D721Med (cell line): ENCODE data around the gene INTS6.

Experiments used
- DNase-seq: peaks from one replicate; pipeline ENCODE4 v3.0.0; 2011; ENCODE audit warnings: low spot score; ENCODE audit not compliant: insufficient read length
- FAIRE-seq: peaks from 2 replicates; lab custom pipeline; 2011; peaks lifted over from hg19 to GRCh38; lab: Jason Lieb, UNC
- CTCF ChIP-seq: IDR thresholded peaks from 2 replicates; pipeline ENCODE4 v1.5.1; 2012; ENCODE audit warnings: mild to moderate bottlenecking, control low read depth; ENCODE audit not compliant: insufficient read depth; ENCODE audit errors: missing control alignments

INTS6 gene

GRCh38 chr13:51321836-51322235, 131.0 kb downstream of the INTS6 start:
- FAIRE-seq (no peak), DNase-seq (no peak)
- TF ChIP-seq CTCF = no peak

GRCh38 chr13:51318876-51319275, 134.0 kb downstream of the INTS6 start:
- DNase-seq = no peak
- TF ChIP-seq CTCF = no peak
- no peak for FAIRE-seq

DNA sequence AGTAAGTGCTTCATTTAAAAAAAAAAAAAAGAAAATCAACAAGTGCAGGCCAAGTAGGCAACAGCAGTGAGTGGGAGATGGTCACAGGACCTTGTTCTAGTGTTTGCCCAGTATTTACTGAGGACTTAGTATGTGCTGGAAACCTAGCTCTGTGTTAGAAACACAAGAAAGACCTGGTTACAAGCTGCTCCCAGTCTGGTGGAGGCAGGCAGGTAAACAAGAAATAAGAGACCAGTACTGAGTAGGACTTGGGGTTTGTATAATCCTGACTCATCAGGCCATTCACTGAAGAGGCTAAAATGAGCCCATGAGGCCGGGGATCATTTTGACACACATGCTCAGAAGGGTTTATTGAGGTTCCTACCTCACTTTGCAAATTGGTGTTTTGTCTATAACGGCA, 134.8 kb downstream of the INTS6 start:
- DNase-seq (no peak), FAIRE-seq (no peak)
- no peak for TF ChIP-seq CTCF

DNA sequence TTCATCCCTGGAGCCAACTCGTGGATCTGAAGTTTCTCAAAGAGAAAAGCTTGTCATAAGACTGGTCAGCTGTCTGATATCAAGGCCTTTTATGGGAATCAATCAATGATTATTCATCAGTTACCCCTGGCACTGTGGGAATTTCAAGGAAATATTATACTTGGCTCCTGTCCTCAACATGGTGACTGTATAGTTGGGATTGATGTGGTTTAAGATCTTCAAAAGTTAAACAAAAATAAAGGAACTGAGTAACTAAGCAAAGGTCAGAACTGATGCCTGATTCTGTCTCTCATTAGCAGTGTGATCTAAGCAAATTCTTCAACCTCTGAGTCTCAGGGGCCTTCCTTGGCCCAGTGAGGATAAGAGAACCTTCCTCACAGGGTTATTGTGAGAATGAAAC, 135.6 kb downstream of the INTS6 start:
- TF ChIP-seq CTCF = no peak
- FAIRE-seq = no peak
- DNase-seq = no peak

GRCh38 chr13:51313619-51314018, 139.2 kb downstream of the INTS6 start:
- no peak for TF ChIP-seq CTCF
- FAIRE-seq (no peak), DNase-seq (no peak)

- TF ChIP-seq CTCF = no peak
- no peak for DNase-seq
- no peak for FAIRE-seq
Observed at GRCh38 chr13:51311957-51312520, 140.8 kb downstream of the INTS6 start.
